NCI-H2107 (cell line): ENCODE measurements around the gene MTCH1.

Experiments used
- DNase-seq: peaks from one replicate; lab custom pipeline; 2025; lab: John Stamatoyannopoulos, UW

The MTCH1 gene

DNA sequence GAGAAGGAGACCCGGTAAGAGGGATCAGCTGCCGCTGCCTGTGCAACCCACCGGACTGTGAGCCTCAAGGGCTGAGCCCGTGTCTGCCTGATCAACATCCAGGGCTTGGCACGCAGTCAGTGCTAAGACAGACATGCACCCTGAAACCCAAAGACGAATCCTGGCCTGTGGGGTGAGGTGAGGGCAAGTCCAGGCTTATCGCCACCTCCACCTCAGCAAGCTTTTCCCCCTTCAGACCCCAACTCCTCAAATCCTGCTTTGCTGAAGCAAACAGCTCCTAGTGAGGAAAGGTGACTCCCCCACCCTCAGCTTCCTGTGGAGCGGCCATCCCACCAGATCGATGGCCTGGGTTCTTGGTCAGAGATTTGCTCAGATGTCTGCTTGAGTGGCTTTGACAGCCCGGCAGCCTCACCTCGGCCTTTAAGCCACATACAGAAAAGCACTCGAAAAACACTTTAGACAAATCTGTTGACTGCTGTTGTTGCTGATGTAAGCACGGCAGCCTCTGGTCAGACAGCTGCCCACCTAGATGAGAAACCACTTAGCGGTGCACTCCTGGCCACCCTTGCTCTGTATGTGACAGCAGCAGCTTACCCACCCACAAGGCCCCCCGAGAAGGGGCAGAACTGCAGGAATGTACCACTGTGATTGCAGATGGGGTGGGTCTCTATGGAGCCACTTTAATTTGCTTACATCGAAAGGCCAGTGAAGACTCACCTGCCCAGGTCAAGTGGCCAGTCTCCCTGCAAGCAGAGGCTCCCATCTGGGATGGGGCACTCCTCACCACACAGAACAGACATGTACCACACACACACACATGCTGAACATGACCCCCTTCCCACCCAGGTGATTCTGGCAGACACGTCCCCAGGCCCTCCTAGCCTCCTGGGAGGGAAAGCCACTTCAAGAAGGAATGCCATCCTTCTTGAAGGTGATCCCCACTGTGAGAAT, 14.8 kb downstream of the MTCH1 start:
- DNase-seq: no peak

DNA sequence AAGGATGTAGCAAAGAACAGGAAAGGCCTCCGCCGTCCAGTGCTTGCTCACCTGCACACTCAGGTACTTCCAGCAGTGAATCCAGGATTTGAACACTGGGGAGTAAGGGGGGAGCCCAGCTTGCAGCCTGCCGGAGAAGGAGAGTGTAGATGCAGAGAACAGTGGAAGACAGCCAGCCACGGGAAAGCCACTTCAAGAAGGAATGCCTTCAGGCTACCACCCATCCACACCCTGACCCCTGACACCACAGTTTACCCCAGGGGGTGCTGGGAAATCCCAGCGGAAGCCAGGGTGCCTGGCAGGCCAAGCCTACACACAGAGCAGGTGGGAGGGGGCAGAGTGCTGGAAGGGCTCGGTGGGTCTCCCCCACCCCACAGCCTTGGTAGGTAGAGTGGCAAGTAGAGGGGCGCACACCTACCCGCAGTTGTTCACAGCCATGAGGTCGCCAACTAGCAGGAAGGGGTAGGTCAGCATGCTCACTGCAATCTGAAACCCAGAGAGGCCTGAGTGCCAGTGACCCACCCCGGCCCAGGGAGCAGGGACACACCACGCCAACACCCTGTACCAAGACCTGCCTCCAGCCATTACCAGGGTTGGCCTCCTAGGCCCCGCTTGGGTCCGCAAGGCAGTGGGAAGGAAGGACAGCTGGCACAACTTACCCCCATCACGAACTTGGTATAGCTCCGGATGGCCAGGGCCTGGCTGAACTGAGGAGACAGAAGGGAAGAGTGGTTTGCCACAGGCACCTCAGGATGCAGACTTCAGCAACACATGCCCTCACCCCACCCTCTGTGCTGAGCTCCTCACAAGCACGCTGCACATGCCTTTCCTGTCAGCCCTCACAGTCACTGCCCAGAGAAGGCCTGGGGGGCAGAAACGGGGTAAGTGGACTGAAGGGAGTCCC, 15.8 kb downstream of the MTCH1 start:
- no peak for DNase-seq

DNA sequence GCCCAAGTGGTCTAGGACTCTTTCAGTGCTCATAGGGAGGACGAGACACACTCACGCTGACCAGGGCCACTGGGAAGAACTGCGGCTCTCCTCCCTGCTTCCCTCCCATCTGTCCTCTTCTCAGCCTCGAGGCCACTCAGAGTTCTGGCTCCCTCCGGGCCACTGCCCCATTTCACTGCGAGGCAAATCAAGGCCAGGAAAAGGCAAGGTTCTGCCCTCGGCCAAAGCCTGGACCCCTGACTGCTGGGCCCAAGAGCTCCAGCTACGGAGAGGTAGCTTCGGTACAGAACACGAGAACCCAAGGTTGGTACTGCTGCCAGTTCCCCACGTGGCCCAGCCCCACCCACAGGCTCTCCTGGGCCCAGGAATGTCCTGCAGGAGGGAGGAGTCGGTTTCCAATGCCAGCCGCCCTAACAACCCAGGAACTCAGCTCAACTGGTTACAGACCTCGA, 16.7 kb downstream of the MTCH1 start:
- DNase-seq: no peak

DNA sequence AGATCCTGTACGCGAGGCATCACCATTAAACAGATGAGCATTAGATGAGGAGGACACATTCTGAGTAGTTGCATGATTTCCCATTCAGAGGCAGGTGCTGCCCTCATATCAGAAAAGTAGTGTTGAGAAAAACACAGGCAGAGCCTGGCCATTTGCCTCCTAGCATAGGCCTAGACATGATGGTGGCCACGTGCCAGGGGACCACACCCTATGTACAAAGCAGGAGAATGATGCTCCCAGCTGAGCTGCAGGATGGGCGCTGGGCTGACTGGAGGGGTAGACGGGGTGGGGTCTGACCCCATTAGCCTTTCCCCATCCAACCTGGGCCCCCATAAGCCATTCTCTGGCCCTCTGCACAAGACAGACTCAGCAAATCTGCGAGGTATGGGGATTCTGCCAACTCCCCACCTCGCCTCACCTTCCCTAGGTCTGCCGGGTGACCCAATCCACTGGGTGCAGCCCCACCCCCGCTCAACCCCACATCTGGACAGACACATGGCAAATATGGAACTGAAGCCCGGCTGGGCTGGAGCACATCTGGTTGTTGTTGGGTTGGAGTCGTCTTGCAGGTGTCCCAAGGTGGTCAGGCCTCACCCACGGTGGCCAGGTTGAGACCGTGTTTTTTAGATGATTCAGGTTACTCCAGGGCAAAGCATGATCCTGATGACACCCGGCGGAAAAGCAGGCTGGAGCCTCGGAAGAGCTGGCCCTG, 17.6 kb downstream of the MTCH1 start:
- no peak for DNase-seq

DNA sequence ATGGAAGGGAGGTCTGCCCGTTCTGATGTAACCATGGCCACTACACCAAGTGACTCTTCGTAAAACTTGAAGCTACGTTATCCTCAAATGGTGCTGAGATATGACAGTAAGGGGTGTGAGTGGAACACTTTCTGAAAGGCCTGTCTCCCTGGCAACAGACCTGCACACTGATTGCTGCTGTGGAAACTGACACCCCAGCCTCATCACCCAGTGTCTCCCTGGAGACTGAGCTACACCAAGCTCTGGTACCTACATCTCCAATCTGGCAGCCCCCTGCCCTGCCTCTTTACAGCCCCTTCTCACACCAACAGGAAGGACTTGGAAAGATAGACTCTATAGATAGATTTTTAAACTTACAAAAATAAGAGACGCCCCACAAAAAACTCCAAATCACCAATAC, 18.2 kb downstream of the MTCH1 start:
- DNase-seq: no peak

DNA sequence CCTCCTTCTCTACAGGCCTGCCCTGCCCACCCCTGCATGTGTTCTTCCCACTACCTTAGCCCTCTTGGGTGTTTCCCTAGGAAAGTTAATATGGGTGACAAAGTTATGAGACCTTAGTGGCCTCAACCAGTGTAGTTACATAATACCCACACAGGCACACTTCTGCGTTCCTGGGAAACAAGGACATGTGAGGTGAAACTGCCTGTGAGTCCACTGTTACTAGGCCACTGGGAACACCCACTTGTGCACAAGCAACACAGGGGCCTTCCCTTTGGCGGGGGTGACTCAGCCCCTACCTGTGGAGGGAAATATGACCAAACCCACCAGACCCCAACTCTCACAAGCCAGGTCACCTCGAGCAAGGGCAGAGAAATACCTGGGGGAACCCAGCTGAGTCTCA, 18.7 kb downstream of the MTCH1 start:
- DNase-seq: no peak

DNA sequence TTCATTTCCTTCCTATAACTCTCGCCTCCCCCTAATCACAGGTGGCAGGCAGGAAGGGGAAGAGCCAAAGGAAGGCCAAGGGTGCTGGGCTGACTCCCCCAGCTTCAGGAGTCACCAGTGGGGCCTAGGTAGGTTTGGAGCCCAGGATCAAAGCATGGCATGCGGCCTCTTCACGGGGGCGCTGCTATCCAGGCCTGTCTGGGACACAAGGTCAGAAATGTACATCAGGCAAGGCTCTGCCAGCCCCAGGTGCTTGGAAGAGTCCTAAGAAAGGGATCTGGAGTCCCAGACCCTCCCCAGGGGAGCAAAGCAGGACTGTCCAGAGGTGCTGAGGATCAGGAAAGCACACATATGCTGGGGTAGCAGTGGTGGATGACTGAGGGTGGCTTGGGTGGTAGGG, 21.1 kb downstream of the MTCH1 start:
- DNase-seq: no peak

DNA sequence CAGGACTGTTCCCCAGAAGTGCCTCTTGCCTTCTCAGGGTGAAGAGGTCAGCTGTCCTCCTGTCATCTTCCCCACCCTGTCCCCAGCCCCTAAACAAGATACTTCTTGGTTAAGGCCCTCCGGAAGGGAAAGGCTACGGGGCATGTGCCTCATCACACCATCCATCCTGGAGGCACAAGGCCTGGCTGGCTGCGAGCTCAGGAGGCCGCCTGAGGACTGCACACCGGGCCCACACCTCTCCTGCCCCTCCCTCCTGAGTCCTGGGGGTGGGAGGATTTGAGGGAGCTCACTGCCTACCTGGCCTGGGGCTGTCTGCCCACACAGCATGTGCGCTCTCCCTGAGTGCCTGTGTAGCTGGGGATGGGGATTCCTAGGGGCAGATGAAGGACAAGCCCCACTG, 21.6 kb downstream of the MTCH1 start:
- no peak for DNase-seq

DNA sequence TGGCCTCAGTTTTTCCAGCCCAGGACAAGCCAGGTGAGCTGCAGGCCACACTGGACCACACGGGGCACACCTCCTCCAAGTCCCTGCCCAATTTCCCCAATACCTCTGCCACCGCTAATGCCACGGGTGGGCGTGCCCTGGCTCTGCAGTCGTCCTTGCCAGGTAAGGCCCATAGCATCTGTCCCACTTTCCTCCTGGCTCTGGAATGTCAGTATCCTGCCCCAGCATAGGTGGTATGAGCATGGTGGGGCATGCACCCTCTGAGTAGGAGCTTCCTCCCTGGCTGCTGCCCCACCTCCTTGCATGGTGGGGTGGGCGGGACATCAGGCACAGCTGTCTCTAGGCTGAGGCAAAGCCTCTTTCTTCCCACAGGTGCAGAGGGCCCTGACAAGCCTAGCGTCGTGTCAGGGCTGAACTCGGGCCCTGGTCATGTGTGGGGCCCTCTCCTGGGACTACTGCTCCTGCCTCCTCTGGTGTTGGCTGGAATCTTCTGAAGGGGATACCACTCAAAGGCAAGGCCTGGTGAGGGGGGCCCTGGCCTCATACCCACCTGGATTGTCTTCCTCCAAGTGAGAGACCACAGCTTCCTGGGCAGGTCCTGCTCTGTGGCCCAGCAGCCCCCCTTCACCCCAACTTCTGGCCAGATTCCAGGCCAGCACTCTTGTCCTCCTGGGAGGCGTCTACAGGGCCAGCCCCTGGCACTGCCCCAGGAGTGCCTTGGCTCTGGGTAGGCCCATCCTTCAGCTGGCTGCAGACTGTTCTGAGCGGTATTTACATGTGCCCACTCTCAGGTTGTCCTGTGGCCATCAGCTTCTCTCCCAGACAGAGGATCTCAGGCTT, 22.3 kb downstream of the MTCH1 start:
- DNase-seq: no peak

DNA sequence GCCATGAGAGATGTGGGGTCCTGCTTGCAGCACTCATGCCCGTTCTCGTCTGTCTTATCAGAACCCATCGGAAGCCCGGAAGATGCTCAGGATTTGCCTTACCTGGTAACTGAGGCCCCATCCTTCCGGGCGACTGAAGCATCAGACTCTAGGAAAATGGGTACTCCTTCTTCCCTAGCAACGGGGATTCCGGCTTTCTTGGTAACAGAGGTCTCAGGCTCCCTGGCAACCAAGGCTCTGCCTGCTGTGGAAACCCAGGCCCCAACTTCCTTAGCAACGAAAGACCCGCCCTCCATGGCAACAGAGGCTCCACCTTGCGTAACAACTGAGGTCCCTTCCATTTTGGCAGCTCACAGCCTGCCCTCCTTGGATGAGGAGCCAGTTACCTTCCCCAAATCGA, 23.1 kb downstream of the MTCH1 start:
- DNase-seq: no peak

DNA sequence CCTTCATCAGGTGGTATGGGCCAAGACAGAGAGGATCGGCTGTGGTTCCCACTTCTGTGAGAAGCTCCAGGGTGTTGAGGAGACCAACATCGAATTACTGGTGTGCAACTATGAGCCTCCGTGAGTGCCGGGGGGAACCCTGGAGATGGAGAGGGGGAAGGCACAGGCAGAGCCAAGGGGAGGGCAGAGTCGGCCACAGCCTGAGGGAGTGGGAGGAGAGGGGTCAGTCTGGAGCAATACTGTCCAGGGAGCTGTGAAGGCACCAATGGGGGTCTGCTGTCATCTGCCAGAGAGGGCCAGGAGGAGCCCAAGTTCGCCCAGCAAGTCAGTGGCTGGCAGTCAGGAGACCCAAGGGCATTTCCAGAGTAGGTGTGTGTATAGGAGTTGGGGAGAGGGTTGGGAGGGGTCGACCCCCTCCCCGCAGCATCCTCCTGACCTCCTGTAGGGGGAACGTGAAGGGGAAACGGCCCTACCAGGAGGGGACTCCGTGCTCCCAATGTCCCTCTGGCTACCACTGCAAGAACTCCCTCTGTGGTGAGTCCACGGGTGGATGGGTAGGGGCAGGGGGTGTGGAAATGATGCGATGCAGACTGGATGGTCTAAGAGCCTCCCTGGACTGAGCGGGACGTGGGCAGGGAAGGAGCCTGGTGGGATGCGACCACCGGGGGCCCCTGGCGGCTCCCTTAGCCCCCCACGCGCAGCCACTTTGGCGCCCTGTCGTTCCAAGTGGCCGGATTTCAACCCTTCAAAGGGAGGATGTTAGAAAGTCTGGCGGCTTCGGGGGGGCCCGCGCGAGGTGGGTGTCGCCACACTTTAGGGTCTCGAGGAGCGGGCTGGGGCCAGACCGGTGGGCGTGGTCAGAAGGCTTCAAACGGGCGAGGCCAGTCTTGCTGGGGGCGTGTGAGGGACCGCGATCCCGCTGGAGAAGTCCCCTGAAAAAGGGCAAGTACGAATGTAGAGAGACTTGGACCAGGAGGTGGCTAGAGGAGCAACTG, 24.3 kb downstream of the MTCH1 start:
- no peak for DNase-seq

DNA sequence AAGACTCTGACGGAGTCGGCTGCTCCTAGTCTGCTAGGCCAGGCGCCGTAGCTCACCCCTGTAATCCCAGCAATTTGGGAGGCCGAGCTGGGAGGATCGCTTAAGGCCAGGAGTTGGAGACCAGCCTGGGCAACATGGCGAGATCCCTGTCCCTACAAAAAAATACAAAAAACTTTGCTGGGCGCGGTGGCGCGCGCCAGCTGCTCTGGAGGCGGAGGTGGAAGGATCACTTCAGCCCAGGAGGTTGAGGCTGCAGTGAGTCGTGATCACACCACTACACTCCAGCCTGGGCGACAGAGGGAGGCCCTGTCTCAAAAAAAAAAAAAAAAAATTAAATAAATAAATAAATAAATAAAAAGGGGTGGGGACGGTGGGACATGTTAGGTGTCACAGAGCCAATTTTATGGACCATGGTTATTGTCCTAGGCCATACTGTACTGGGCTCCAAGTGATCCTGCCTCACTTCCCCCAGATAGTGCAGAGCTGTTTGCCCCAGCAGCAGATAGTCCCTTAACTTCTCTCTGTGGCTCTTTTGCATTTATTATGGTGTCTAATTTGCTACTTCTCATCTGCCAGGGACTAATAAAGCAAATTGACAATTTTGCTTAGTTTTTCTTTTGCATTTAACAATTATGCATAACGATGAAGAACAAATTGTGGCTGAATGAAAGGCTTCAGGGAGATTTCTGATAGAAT, 26.3 kb downstream of the MTCH1 start:
- no peak for DNase-seq

DNA sequence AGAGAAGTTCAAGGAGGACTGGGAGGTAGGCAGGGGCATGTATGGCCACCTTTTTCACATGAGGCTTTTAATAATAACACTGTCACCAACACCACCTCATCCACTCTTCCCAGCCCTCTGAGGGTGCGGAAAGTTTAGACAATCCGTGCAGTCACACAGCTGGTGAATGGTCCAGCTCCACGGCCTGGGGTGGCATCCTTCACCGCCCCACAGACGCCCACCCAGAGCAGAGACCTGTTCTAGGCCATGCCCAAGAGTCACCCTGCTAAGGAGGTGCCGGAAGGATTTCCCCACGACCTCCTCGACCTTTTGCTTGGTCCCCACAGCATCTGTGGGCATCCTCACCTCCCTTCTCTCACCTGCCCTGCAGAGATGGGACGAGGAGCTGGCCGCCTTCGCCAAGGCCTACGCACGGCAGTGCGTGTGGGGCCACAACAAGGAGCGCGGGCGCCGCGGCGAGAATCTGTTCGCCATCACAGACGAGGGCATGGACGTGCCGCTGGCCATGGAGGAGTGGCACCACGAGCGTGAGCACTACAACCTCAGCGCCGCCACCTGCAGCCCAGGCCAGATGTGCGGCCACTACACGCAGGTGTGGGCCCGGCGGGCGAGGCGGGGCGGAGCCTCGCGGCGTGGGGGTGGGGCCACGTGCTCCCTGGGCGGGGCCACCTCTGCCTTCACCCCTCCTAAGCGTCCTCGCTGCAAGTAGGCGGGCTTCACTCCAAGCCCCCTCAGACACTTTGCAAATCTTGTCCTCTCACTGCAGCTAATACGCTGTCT, 27.0 kb downstream of the MTCH1 start:
- no peak for DNase-seq

DNA sequence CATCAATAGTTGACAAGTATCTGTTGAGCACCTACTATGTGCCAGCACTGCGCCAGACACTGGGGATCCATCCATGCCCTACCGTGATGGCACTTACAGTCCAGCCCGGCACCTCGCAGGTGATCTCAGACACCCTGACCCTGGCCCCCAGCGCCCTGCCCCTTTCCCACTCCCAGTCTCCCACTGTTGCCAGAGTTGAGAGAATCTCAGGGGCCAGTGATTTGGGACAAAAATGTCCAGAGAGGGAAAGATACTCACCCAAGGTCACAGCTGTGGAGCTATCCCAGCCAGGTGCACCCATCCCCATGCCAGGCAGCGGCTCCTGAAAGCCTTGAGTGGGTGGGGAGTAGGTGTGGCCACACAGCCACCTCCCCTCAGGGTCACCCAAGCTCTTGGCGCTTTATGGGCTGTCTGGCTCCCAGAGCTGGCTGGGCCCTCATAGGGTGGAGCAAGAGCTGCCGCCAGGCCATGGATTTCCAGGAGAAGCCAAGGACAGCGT, 28.2 kb downstream of the MTCH1 start:
- no peak for DNase-seq

DNA sequence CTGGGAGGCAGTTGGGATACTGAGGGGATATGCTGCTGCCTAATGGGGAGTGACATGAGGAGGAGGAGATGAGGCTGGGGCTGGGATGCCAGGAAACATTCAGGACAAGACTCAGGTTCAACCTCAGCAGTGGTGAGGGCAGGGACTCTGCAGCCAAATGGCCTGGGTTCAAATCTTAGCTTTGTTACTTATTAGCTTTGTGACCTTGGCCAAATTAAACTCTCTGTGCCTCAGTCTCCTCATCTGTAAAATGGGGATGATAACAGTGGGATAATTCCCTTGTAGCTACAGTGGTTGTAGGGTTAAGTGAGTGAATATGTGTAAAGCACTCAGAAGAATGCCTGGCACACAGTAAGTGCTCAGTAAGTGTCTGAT, 29.6 kb downstream of the MTCH1 start:
- DNase-seq: no peak

DNA sequence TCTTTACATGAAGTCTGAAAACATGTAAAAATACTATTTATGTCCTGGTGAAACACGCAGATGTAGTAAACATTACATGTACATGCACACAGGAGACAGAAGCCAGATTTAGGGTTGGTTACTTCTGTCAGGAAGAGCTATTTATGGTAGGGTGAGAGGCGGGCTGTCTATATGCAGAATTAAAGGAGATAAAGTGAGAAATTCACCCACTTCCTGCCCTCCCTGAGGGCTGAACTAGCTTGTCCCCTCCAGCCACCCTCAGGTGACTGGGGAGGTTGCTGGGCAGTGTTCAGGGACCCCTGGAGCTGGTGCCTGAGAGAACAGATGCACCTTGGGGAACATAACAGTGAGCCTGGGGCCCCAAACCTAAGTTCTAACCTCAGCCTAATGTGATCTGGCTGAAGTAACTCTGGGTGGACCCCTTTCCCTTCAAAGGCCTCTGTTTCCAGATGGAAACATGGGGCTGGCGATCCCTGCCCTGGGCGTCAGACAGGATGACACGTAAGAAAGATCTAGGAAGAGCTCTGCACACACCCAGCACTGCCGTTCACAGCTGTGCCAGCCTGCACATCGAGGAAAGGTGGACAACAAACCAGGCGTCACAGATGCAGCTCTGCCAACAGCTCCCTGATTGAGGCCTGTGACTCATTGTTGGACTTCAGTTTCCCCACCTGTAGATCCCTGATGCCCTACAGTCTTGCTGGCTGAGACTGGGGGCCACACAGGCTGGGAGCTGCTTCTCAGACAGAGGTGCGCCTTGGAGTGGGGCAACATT, 30.1 kb downstream of the MTCH1 start:
- DNase-seq: no peak

DNA sequence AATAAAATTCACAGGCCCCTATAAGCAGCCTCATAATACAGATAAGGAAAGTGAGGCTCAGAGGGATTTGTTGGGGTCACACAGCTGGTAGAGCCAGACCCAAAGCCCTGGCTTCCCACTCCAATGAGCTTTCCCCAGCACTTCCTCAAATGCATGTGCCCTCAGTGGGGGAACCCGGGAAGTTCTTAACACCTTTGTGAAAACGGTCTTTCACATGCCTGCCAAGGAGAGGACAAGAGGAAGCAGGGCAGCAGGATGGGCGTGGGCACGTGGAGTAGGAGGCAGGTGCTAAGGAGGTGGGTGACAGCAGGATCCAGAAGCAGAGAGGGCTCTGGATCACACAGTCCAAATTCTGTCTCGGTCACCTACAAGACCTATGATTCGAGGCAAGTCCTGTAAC, 30.9 kb downstream of the MTCH1 start:
- DNase-seq: no peak
